GM12873 (cell line): ENCODE data around the gene GZMM.
A peak's percentile ranks its signal among the peaks of the same experiment; 100 is the strongest.

Source experiments
- TF ChIP-seq, protein P1 (sequence below): IDR thresholded peaks from 2 replicates; pipeline ENCODE4 v1.5.1; 2012; ENCODE audit warnings: low read depth, mild to moderate bottlenecking, moderate library complexity, low read length, control low read depth; ENCODE audit not compliant: insufficient read depth; ENCODE audit errors: missing control alignments

Gene GZMM

DNA sequence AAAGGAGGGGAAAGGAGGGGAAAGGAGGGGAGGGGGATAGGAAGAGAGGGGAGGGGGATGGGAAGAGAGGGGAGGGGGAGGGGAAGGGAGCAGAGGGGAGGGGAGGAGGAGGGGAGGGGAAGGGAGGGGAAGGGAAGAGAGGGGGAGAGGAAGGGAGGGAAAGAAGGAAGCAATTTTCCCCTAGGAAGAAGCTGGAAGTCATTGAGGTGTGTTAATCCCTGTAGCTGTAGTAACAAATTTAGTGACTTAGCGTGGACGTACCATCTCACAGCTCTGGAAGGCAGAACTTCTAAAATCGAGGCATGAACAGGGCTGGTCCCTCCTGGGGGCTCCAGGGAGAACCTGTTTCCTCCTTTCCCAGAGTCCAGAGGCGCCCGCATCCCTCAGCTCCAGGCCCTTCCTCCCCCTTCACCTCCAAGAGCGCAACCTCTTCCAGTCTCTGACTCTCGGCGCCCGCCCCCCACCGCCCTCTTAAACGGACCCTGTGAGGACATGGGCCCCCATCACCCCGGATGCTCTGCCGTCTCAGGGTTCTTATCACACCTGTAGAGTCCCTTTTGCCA lies 17.9 kb upstream of the GZMM start:
- TF ChIP-seq, protein P1, sequence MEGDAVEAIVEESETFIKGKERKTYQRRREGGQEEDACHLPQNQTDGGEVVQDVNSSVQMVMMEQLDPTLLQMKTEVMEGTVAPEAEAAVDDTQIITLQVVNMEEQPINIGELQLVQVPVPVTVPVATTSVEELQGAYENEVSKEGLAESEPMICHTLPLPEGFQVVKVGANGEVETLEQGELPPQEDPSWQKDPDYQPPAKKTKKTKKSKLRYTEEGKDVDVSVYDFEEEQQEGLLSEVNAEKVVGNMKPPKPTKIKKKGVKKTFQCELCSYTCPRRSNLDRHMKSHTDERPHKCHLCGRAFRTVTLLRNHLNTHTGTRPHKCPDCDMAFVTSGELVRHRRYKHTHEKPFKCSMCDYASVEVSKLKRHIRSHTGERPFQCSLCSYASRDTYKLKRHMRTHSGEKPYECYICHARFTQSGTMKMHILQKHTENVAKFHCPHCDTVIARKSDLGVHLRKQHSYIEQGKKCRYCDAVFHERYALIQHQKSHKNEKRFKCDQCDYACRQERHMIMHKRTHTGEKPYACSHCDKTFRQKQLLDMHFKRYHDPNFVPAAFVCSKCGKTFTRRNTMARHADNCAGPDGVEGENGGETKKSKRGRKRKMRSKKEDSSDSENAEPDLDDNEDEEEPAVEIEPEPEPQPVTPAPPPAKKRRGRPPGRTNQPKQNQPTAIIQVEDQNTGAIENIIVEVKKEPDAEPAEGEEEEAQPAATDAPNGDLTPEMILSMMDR: no peak

DNA sequence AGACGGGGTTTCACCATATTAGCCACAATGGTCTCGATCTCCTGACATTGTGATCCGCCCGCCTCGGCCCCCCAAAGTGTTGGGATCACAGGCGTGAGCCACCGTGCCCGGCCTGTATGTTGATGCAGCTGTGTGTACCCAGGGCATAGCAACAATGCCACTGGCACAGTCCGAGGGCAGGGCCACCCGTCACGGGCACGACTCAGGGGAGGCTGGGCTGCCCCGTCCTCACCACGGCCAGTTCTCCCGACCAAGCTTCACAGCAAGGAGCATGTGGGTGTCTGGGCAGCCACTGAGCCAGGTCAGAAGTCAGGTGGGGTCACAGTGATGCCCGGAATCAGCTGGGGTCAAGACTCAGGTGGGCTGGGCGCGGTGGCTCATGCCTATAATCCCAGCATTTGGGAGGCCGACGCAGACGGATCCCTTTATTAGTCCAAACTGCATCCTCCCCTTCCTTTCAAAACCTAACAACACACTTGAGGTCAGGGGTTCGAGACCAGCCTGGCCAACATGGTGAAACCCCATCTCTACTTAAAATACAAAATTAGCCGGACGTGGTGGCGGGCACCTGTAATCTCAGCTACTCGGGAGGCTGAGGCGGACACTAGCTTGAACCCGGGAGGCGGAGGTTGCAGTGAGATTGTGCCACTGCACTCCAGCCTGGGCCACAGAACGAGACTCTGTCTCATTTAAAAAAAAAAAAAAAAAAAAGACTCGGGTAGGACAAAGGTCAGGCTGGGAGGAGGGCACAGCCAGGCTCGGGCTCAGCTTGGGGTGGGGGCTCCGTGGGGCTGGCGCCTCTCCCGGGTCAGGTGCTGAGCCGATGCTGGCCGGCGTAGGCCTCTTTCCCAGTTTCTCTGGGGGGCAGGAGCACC lies 13.5 kb upstream of the GZMM start:
- TF ChIP-seq, protein P1: no peak

DNA sequence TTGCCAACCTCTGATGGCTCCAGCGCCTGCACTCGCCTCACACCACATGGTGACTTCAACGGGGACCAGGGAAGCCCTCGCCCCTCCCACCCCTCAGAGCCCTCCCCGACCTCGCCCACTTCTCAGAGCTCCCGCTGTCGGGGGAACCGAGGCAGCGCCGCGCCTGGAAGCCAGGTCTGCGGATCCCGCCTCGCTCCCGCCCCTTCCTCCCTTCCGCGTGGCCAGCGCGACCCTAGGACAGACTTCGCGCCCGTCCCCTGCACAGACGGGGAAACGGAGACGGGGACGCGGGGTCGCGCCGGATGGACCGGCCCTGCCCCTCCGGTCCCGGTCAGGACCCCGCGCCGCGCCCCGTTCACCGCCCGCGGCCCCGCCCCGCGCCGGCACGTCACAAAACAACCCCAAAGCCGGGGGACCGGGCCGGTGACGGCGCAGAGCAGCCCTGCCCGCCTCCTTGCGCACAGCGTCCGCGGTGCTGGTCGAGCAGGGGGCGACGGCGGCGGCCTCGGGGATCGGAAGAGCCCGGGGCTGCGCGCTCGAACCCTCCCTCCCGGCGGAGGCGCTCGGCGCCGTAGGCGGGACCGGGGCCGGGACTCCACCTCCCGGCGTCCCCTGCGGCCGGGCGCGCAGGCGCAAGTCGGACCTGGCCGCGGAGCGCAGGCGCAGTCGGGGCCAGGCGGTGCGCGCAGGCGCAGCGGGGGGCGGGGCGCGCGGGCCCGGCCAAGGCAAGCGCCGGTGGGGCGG lies 12.7 kb upstream of the GZMM start:
- TF ChIP-seq, protein P1: peak; percentile 15

DNA sequence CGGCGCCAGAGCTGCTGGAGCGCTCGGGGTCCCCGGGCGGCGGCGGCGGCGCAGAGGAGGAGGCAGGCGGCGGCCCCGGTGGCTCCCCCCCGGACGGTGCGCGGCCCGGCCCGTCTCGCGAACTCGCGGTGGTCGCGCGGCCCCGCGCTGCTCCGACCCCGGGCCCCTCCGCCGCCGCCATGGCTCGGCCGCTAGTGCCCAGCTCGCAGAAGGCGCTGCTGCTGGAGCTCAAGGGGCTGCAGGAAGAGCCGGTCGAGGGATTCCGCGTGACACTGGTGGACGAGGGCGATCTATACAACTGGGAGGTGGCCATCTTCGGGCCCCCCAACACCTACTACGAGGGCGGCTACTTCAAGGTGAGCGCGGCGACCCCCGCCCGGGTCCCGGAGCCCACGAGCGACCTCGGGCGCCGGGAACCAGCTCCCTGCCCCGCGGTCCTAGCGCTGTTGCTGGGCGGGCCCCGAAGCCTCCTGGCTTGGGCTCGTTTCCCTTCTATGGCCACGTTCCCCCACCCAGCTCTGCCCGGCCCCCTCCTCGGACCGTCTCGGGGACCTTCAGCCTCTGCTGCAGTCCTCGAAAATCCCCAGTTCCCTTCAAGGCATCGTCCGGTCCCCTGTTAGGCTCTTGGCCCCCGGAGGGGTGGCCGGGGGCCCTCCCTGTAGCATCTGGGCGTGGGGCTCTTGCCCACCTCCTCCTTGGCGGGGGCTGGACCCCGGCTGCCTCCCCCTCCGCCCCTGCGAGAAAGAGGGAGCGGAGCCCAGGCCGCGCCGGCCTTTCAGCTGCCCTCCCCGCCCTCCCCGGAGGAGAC lies 11.9 kb upstream of the GZMM start, which contains the start of gene CDC34:
TSS of gene CDC34 (plus strand) at position 8 of the 808 bp plus-strand sequence. CDS start at position 180, 172 bp downstream.
- TF ChIP-seq, protein P1: no peak

DNA sequence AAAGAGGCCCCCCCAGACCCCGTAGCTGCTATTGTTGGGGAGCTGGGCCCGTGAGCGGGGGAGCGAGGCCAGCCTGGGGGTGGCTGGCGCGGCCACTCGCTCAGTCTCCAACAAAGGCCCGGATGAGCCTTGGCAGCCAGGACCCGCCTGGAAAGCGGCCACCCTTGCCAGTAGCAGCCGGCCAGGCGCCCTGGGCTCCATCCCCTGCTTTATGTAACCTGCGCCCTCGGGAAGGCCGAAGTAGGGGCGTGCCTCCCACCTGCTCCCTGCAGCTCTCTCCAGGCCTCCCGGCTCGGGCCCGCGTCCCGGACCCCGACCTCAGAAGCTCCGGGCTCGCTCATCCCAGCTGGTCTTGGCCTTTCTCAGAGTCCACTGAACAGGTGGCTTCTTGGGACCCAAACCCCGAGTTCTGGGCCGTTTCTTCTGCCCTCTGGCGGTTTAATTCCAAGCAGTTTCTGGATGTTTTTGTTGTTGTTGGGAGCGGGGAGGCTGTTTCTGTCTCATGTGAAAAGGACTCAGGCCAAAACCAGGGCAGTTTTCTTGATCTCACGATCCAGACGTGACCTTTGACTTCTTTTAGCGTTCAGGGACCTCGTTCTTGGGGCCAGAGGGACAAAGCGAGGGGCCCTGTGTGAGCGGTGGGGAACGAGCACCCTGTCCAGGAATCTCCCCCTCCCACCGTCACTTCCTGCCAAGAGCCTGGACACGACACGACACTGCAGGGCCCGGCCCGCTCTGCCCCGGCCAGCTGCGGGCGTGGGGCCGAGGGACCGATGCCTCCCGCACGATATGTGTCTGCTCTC lies 11.1 kb upstream of the GZMM start:
- TF ChIP-seq, protein P1: peak; percentile 55

DNA sequence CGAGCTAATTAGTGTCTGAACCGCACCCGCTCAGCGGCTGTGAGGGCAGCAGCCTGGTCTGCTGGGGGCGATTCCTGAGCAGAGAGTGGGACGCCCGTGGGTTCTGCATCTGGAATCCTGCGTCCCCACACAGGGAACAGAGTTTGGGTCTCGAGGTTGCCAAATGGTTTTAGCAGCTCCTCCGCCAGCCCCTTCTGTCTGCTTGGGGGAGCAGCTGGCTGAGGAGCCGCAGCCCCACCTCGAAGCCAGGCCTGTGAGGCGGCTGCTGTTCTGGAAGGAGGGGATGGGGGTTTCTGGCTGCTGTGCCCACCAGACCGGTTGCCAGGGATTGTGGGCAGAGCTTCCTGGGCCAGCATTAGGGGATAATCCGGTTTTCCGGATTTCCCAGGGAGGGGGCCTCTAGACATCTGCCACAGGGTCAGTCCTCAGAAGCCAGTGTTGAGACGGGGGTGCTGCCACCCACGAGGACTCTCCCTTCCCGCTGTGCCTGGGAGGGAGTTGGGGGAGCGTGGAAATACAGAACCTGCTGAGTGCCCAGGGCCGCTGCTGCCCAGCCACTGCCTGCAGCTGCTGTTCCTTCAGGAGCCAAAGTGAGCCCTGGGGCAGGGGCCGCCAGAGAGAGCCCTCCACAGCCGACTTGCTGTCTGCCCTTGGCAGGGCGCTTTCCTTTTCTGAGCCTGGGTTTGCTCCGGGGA lies 10.3 kb upstream of the GZMM start:
- TF ChIP-seq, protein P1: no peak
